IMR-90 (cell line): ENCODE data around the gene NRP1. TPM values are rescaled to one million over a fixed set of nuclear protein-coding genes. Genes with fewer than 3 reads are reported as not detected.

ENCODE experiments used
- ATAC-seq: fragments of 200-7000 bp; cut with Tn5 transposase; 2 replicates; pipeline ENCODE4 v1.9.1; 2020; ENCODE audit warnings: low read depth, mild to moderate bottlenecking, moderate library complexity
- BruUV-seq: library from RNA; stranded (reverse); fragments of 400-500 nt; replicated peaks from 2 replicates; lab custom pipeline; 2021; lab: Mats Ljungman, UMichigan
- CTCF ChIA-PET: fragments of 300-600 bp; formaldehyde crosslinking; extraction: SDS; loops from one replicate; lab custom pipeline; 2021; ENCODE audit warnings: antibody characterized with exemption; lab: Yijun Ruan, JAX
- POLR2A ChIA-PET: fragments of 300-600 bp; sonication (Branson Sonifier 250); formaldehyde crosslinking; loops from one replicate; lab custom pipeline; 2022; ENCODE audit warnings: antibody characterized with exemption; ENCODE audit not compliant: unreplicated experiment; lab: Charles Lee
- DNase-seq: peaks from one replicate; pipeline ENCODE4 v3.0.0; 2013
- H2AFZ ChIP-seq: replicated peaks from 2 replicates; pipeline ENCODE3; 2013; ENCODE audit warnings: low read length, mild to moderate bottlenecking; ENCODE audit not compliant: poor library complexity
- H2AK5ac ChIP-seq: 2 replicates; pipeline ENCODE4 v1.6.1; 2013; ENCODE audit warnings: low read depth, low read length, inconsistent platforms
- H2AK9ac ChIP-seq: replicated peaks from 2 replicates; pipeline ENCODE3; 2013; ENCODE audit warnings: mild to moderate bottlenecking, low read depth, low read length, moderate library complexity; ENCODE audit not compliant: poor library complexity
- H2BK120ac ChIP-seq: 2 replicates; pipeline ENCODE4 v1.6.1; 2013; ENCODE audit warnings: low read depth, low read length, inconsistent platforms
- H2BK15ac ChIP-seq: 3 replicates; pipeline ENCODE4 v1.6.1; 2013; ENCODE audit warnings: low read depth, low read length, inconsistent platforms
- H2BK20ac ChIP-seq: 2 replicates; pipeline ENCODE4 v1.6.1; 2013; ENCODE audit warnings: low read depth, mild to moderate bottlenecking, inconsistent platforms, low read length, moderate library complexity
- H2BK5ac ChIP-seq: 2 replicates; pipeline ENCODE4 v1.6.1; 2013; ENCODE audit warnings: mild to moderate bottlenecking, low read depth, low read length, inconsistent platforms; ENCODE audit not compliant: poor library complexity, severe bottlenecking
- H3K14ac ChIP-seq: replicated peaks from 2 replicates; pipeline ENCODE4 v1.6.1; 2013; ENCODE audit warnings: low read depth, low read length, inconsistent platforms
- H3K18ac ChIP-seq: 2 replicates; pipeline ENCODE4 v1.6.1; 2013; ENCODE audit warnings: low read depth, low read length, control low read depth
- H3K23ac ChIP-seq: 2 replicates; pipeline ENCODE4 v1.6.1; 2013; ENCODE audit warnings: low read depth, low read length, inconsistent platforms
- H3K27ac ChIP-seq: 2 replicates; pipeline ENCODE4 v1.5.1; 2013; ENCODE audit warnings: mild to moderate bottlenecking, control low read depth, low read length; ENCODE audit not compliant: insufficient read depth
- H3K27me3 ChIP-seq: 2 replicates; pipeline ENCODE4 v1.6.1; 2013; ENCODE audit warnings: low read length; ENCODE audit not compliant: control insufficient read depth, insufficient read depth
- H3K36me3 ChIP-seq: 2 replicates; pipeline ENCODE4 v1.6.1; 2013; ENCODE audit warnings: low read length, mixed read lengths; ENCODE audit not compliant: control insufficient read depth, insufficient read depth
- H3K4ac ChIP-seq: 2 replicates; pipeline ENCODE4 v1.6.1; 2013; ENCODE audit warnings: low read depth, low read length, inconsistent platforms
- H3K4me1 ChIP-seq: 2 replicates; pipeline ENCODE4 v1.6.1; 2013; ENCODE audit warnings: low read length, mixed read lengths; ENCODE audit not compliant: control insufficient read depth, insufficient read depth
- H3K4me2 ChIP-seq: 2 replicates; pipeline ENCODE4 v1.6.1; 2013; ENCODE audit warnings: low read depth, mild to moderate bottlenecking, control low read depth, low read length, moderate library complexity
- H3K4me3 ChIP-seq: 2 replicates; pipeline ENCODE4 v1.5.1; 2013; ENCODE audit warnings: low read depth, mild to moderate bottlenecking, control low read depth, low read length, moderate library complexity; ENCODE audit not compliant: insufficient read depth
- H3K56ac ChIP-seq: 2 replicates; pipeline ENCODE4 v1.6.1; 2013; ENCODE audit warnings: low read length, inconsistent platforms; ENCODE audit not compliant: insufficient read depth; ENCODE audit errors: extremely low read depth
- H3K79me1 ChIP-seq, 2 experiments: 2 replicates each; pipeline ENCODE4 v1.6.1; 2013; ENCODE audit warnings: low read length in 2 of 2, inconsistent platforms in 1 of 2, low read depth in 1 of 2
- H3K9ac ChIP-seq: 2 replicates; pipeline ENCODE4 v1.6.1; 2013; ENCODE audit warnings: low read depth, low read length, control low read depth
- H3K9me1 ChIP-seq: 2 replicates; pipeline ENCODE4 v1.6.1; 2013; ENCODE audit warnings: low read length, inconsistent platforms; ENCODE audit not compliant: insufficient read depth
- H3K9me3 ChIP-seq: 2 replicates; pipeline ENCODE4 v1.6.1; 2013; ENCODE audit warnings: low read length; ENCODE audit not compliant: control insufficient read depth, insufficient read depth
- H4K20me1 ChIP-seq: 2 replicates; pipeline ENCODE4 v1.6.1; 2013; ENCODE audit warnings: low read length, inconsistent platforms; ENCODE audit not compliant: insufficient read depth
- H4K5ac ChIP-seq: 2 replicates; pipeline ENCODE4 v1.6.1; 2013; ENCODE audit warnings: mild to moderate bottlenecking, low read depth, low read length, control low read depth
- H4K8ac ChIP-seq, 2 experiments: 2 replicates each; pipeline ENCODE4 v1.6.1; 2013; ENCODE audit warnings: low read depth in 2 of 2, low read length in 2 of 2, control low read depth in 1 of 2, inconsistent platforms in 1 of 2
- H4K91ac ChIP-seq: 2 replicates; pipeline ENCODE4 v1.6.1; 2013; ENCODE audit warnings: low read depth, low read length, inconsistent platforms; ENCODE audit not compliant: insufficient read depth
- CEBPB ChIP-seq: IDR thresholded peaks from 2 replicates; pipeline ENCODE4 v1.6.1; 2012; ENCODE audit warnings: low read depth, low read length, improper control_type of control experiment
- CHD1 ChIP-seq: IDR thresholded peaks from 2 replicates; pipeline ENCODE4 v1.6.1; 2012; ENCODE audit warnings: low read depth, low read length, improper control_type of control experiment
- FOS ChIP-seq: fragments of 150-350 bp; IDR thresholded peaks from 2 replicates; pipeline ENCODE4 v1.6.1; 2016; ENCODE audit warnings: low read depth, low read length
- MAZ ChIP-seq: IDR thresholded peaks from 2 replicates; pipeline ENCODE4 v1.6.1; 2012; ENCODE audit warnings: low read depth, mild to moderate bottlenecking, low read length, improper control_type of control experiment, moderate library complexity, borderline replicate concordance
- MXI1 ChIP-seq: IDR thresholded peaks from 2 replicates; pipeline ENCODE4 v1.6.1; 2012; ENCODE audit warnings: low read depth, mild to moderate bottlenecking, low read length, moderate library complexity, borderline replicate concordance
- NFE2L2 ChIP-seq: fragments of 150-350 bp; IDR thresholded peaks from 2 replicates; pipeline ENCODE4 v1.6.1; 2016; ENCODE audit warnings: low read depth, mild to moderate bottlenecking, low read length
- POLR2A ChIP-seq: IDR thresholded peaks from 2 replicates; pipeline ENCODE4 v1.6.1; 2012; ENCODE audit warnings: mild to moderate bottlenecking, low read depth, low read length
- RAD21 ChIP-seq: IDR thresholded peaks from 2 replicates; pipeline ENCODE4 v1.6.1; 2012; ENCODE audit warnings: low read length, improper control_type of control experiment
- RCOR1 ChIP-seq: IDR thresholded peaks from 2 replicates; pipeline ENCODE4 v1.6.1; 2012; ENCODE audit warnings: mild to moderate bottlenecking, low read length, improper control_type of control experiment; ENCODE audit not compliant: insufficient replicate concordance
- WGBS, 2 experiments: methylation state at CpG; one replicate each; pipeline versions ENCODE4 v1.1.5 to v1.1.7; 2013; ENCODE audit warnings: missing lambda C conversion rate in 2 of 2; ENCODE audit not compliant: insufficient read length in 1 of 2; ENCODE audit errors: extremely low coverage in 2 of 2; 5-methylcytosine and 5-hydroxymethylcytosine counted together
- dilution Hi-C: fragments of 300-500 bp; cut with HindIII; formaldehyde crosslinking; loops from one replicate; pipeline ENCODE4 v1.14.3; 2018; ENCODE audit warnings: low sequenced_read_pairs; ENCODE audit not compliant: unreplicated experiment
- in situ Hi-C: fragments of 300-500 bp; cut with MboI; formaldehyde crosslinking; loops from 3 replicates; pipeline ENCODE4 v1.14.3; 2019; ENCODE audit warnings: low sequenced_read_pairs, inconsistent platforms, mixed read lengths
- intact Hi-C: fragments of 100-400 bp; cut with micrococcal nuclease; formaldehyde crosslinking; loops from 2 replicates; pipeline ENCODE4 v1.10.0; 2022
- polyA plus RNA-seq, 3 experiments: library from polyadenylated mRNA; depleted of rRNA; stranded (reverse); fragments of >200 nt; gene quantifications; 2 replicates each; pipeline ENCODE4 v1.2.3, GENCODE V29; 2012; ENCODE audit warnings: low replicate concordance in 1 of 3
- total RNA-seq: library from RNA; depleted of rRNA; stranded (reverse); fragments of >200 nt; gene quantifications from 2 replicates; pipeline ENCODE4 v1.2.3, GENCODE V29; 2012
- TF ChIP-seq, protein P1 (sequence below): fragments of 150-350 bp; IDR thresholded peaks from 2 replicates; pipeline ENCODE4 v1.6.1; 2016; ENCODE audit warnings: low read depth, mild to moderate bottlenecking, low read length, moderate library complexity, borderline replicate concordance
- TF ChIP-seq, protein P2 (sequence below): conservative IDR thresholded peaks from 2 replicates; pipeline ENCODE4 v1.5.1; 2012; ENCODE audit warnings: mild to moderate bottlenecking, low read depth, low read length, improper control_type of control experiment
- TF ChIP-seq, protein P3 (sequence below): fragments of 150-350 bp; IDR thresholded peaks from 2 replicates; pipeline ENCODE4 v1.6.1; 2017; ENCODE audit warnings: mild to moderate bottlenecking, antibody characterized with exemption, low read length, low read depth

The NRP1 gene
- total and polyA plus RNA-seq, 2 of the 4 experiments (the other 2 are of a cell fraction): 108 to 227 TPM

DNA sequence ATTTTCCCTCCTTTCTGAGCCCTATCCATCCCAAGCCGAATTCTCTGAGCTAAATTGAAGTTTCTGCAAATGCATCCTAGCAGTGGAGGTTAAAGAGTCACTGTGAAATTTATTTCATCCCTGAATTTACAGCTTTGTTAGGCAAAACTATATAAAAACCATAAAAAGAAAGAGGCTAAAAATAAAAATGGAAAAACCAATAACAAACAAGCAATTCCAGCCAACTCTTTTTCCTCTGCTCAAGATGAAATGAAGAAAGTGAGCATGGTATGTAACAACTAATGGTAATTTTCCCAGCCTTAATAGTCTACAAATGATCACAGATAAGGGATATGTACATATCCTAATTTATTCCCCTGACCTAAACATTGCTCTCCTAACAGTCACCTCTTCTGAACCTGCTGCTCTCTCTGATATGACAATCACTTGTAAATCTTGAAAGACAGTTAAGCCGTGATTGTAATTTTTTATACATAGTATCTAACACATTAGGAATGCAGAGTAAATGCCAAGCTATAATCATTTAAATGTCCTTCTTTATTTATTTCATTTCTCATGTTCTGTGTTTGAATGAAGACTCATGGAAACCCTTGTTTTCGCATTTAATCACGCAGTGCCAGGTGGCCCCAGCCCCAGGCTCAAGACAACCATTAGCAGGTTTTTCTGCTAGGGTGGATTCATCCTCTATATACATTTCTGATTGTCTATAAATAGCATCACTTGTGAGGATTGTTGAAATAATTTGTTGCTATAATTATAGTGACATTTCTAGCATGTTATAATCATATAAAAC lies 48.6 kb upstream of the NRP1 start:
- H4K5ac ChIP-seq: no peak overlapping the region
- H3K9ac ChIP-seq: no peak overlapping the region
- no peak overlapping the region for H4K91ac ChIP-seq
- H3K18ac ChIP-seq: no peak overlapping the region
- H2BK20ac ChIP-seq: no peak overlapping the region
- no peak overlapping the region for H3K27ac ChIP-seq
- H2AK5ac ChIP-seq: no peak overlapping the region
- no peak overlapping the region for H2BK15ac ChIP-seq
- BruUV-seq: no TSS peak
- DNase-seq (peak; percentile 5), ATAC-seq (no peak)
- CTCF ChIA-PET: no interaction called here
- H4K8ac ChIP-seq: no peak overlapping the region
- in situ Hi-C loops: no loop called here
- intact Hi-C loops: no loop called here
- POLR2A ChIA-PET: interaction anchor here (0.5 kb wide), 1 partner anchor 137 kb away, joined by 4 read pairs; no protein-coding TSS in a partner anchor
- H3K27me3 ChIP-seq: no peaks in the 10 kb centered on the region
- no peaks in the 10 kb centered on the region for H3K9me3 ChIP-seq
- H3K23ac ChIP-seq: no peak overlapping the region
- H3K4me2 ChIP-seq: no peak overlapping the region
- no peak overlapping the region for H2BK5ac ChIP-seq
- peaks cover 5% of the 10 kb centered on the region; the same call in 1 of the 2 replicates for H3K9me1 ChIP-seq
- TF ChIP-seq, protein P1, sequence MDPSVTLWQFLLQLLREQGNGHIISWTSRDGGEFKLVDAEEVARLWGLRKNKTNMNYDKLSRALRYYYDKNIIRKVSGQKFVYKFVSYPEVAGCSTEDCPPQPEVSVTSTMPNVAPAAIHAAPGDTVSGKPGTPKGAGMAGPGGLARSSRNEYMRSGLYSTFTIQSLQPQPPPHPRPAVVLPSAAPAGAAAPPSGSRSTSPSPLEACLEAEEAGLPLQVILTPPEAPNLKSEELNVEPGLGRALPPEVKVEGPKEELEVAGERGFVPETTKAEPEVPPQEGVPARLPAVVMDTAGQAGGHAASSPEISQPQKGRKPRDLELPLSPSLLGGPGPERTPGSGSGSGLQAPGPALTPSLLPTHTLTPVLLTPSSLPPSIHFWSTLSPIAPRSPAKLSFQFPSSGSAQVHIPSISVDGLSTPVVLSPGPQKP: no peak
- TF ChIP-seq CEBPB (no peak), RCOR1 (no peak), CHD1 (no peak), MXI1 (no peak), POLR2A (no peak), MAZ (no peak), RAD21 (no peak), NFE2L2 (no peak), FOS (no peak)
- TF ChIP-seq, protein P2, sequence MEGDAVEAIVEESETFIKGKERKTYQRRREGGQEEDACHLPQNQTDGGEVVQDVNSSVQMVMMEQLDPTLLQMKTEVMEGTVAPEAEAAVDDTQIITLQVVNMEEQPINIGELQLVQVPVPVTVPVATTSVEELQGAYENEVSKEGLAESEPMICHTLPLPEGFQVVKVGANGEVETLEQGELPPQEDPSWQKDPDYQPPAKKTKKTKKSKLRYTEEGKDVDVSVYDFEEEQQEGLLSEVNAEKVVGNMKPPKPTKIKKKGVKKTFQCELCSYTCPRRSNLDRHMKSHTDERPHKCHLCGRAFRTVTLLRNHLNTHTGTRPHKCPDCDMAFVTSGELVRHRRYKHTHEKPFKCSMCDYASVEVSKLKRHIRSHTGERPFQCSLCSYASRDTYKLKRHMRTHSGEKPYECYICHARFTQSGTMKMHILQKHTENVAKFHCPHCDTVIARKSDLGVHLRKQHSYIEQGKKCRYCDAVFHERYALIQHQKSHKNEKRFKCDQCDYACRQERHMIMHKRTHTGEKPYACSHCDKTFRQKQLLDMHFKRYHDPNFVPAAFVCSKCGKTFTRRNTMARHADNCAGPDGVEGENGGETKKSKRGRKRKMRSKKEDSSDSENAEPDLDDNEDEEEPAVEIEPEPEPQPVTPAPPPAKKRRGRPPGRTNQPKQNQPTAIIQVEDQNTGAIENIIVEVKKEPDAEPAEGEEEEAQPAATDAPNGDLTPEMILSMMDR: no peak
- TF ChIP-seq, protein P3, sequence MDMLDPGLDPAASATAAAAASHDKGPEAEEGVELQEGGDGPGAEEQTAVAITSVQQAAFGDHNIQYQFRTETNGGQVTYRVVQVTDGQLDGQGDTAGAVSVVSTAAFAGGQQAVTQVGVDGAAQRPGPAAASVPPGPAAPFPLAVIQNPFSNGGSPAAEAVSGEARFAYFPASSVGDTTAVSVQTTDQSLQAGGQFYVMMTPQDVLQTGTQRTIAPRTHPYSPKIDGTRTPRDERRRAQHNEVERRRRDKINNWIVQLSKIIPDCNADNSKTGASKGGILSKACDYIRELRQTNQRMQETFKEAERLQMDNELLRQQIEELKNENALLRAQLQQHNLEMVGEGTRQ: no peak
- no CpG with 5 or more reads among the region's 4 CpGs for WGBS, 2 experiments
- no peak overlapping the region for H3K14ac ChIP-seq
- no peaks in the 10 kb centered on the region for H4K20me1 ChIP-seq
- 0 out of 4 replicates have a peak, but pooled peaks cover 0 to 2% of the 10 kb centered on the region in 2 experiments for H3K79me1 ChIP-seq
- H3K56ac ChIP-seq: no peak overlapping the region
- no peak overlapping the region for H2BK120ac ChIP-seq
- no peak overlapping the region for H3K4me3 ChIP-seq
- no peaks in the 10 kb centered on the region for H3K36me3 ChIP-seq
- no peak overlapping the region for H2AFZ ChIP-seq
- no peak overlapping the region for H2AK9ac ChIP-seq
- H3K4ac ChIP-seq: no peak overlapping the region
- peaks cover 8% of the 10 kb centered on the region for H3K4me1 ChIP-seq
- dilution Hi-C loops: no loop called here
